DOHH2 (cell line): ENCODE measurements around the gene GIMAP2.

ENCODE experiments used
- H3F3A ChIP-seq: fragments of 200-600 bp; sonication (generic), shearing (Covaris generic); 2 replicates; pipeline ENCODE4 v1.6.0; 2016; ENCODE audit warnings: antibody characterized with exemption, mild to moderate bottlenecking; ENCODE audit not compliant: control insufficient read depth, insufficient read depth
- H3K27ac ChIP-seq: fragments of 200-600 bp; sonication (generic); 2 replicates; pipeline ENCODE4 v1.5.1; 2014; ENCODE audit warnings: low read depth, mild to moderate bottlenecking, low read length, moderate library complexity
- H3K27me3 ChIP-seq: fragments of 200-600 bp; sonication (generic); 2 replicates; pipeline ENCODE4 v1.6.1; 2014; ENCODE audit warnings: mild to moderate bottlenecking, low read length, mixed read lengths; ENCODE audit not compliant: control insufficient read depth
- H3K36me3 ChIP-seq: fragments of 200-600 bp; sonication (generic); 2 replicates; pipeline ENCODE4 v1.6.1; 2014; ENCODE audit warnings: mild to moderate bottlenecking, low read length, moderate library complexity, mixed read lengths; ENCODE audit not compliant: control insufficient read depth
- H3K4me1 ChIP-seq: fragments of 200-600 bp; sonication (generic); 2 replicates; pipeline ENCODE4 v1.6.1; 2014; ENCODE audit warnings: mild to moderate bottlenecking, low read length, mixed read lengths; ENCODE audit not compliant: control insufficient read depth
- H3K4me2 ChIP-seq: fragments of 200-600 bp; sonication (generic); 2 replicates; pipeline ENCODE4 v1.6.0; 2014; ENCODE audit warnings: mild to moderate bottlenecking, low read length, moderate library complexity
- H3K4me3 ChIP-seq: fragments of 200-600 bp; sonication (generic); 2 replicates; pipeline ENCODE4 v1.5.1; 2014; ENCODE audit warnings: mild to moderate bottlenecking, low read length, mixed read lengths
- H3K79me2 ChIP-seq: fragments of 200-600 bp; sonication (generic); 2 replicates; pipeline ENCODE4 v1.6.1; 2014; ENCODE audit warnings: mild to moderate bottlenecking, low read length, mixed read lengths; ENCODE audit not compliant: control insufficient read depth
- H3K9me2 ChIP-seq: fragments of 200-600 bp; sonication (generic); replicated peaks from 2 replicates; pipeline ENCODE4 v1.6.1; 2014; ENCODE audit warnings: mild to moderate bottlenecking, low read length, mixed read lengths; ENCODE audit not compliant: control insufficient read depth
- H3K9me3 ChIP-seq: fragments of 200-600 bp; sonication (generic); 2 replicates; pipeline ENCODE4 v1.6.1; 2014; ENCODE audit warnings: antibody characterized with exemption, low read length, mixed read lengths; ENCODE audit not compliant: control insufficient read depth, insufficient read depth
- H4K20me1 ChIP-seq: fragments of 200-600 bp; sonication (generic); 2 replicates; pipeline ENCODE4 v1.6.0; 2014; ENCODE audit warnings: low read depth, mild to moderate bottlenecking, antibody characterized with exemption, low read length, moderate library complexity; ENCODE audit not compliant: control insufficient read depth, insufficient read depth
- EZH2phosphoT487 ChIP-seq: fragments of 200-600 bp; sonication (generic); IDR thresholded peaks from 2 replicates; pipeline ENCODE4 v1.6.1; 2017; ENCODE audit warnings: borderline replicate concordance, mild to moderate bottlenecking, antibody characterized with exemption, low read length, moderate library complexity, mixed read lengths
- TF ChIP-seq, protein P1 (sequence below): fragments of 200-600 bp; sonication (generic); IDR thresholded peaks from one replicate; pipeline ENCODE4 v1.5.1; 2014; ENCODE audit warnings: antibody characterized with exemption, mild to moderate bottlenecking, low read depth, low read length; ENCODE audit not compliant: poor library complexity, severe bottlenecking

Gene GIMAP2

DNA sequence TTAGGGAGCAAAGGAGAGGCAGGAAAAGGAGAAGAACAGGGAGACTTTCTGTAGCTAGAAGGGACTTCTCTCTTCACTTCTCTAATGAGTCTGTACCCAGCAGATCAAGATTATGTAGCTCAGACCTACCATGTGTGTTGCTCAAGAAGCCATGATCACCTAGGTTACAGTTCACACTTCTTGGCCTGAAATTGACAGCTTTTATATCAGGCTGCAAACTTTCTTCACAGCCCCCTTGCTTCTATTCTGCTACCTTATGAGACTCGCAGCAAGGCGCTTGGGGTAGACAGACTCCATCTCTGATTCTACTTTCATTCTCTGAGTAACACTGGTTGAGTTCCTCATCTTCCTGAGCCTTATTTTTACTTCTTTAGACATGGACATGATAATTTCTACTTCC is 19.6 kb upstream of the GIMAP2 start:
- Histone ChIP-seq H3K27me3 (0 out of 2 replicates have a peak, but pooled peaks cover 2% of the 10 kb centered on the region), H3K79me2 (no peaks in the 10 kb centered on the region), H3K4me1 (0 out of 2 replicates have a peak, but pooled peaks cover 5% of the 10 kb centered on the region), H4K20me1 (no peaks in the 10 kb centered on the region), H3K27ac (no peak overlapping the region), H3K4me3 (no peak overlapping the region), H3K9me3 (peaks cover 1% of the 10 kb centered on the region; the same call in 1 of the 2 replicates), H3K4me2 (no peak overlapping the region), H3F3A (no peaks in the 10 kb centered on the region), H3K36me3 (no peaks in the 10 kb centered on the region), H3K9me2 (no peaks in the 10 kb centered on the region)
- TF ChIP-seq, protein P1, sequence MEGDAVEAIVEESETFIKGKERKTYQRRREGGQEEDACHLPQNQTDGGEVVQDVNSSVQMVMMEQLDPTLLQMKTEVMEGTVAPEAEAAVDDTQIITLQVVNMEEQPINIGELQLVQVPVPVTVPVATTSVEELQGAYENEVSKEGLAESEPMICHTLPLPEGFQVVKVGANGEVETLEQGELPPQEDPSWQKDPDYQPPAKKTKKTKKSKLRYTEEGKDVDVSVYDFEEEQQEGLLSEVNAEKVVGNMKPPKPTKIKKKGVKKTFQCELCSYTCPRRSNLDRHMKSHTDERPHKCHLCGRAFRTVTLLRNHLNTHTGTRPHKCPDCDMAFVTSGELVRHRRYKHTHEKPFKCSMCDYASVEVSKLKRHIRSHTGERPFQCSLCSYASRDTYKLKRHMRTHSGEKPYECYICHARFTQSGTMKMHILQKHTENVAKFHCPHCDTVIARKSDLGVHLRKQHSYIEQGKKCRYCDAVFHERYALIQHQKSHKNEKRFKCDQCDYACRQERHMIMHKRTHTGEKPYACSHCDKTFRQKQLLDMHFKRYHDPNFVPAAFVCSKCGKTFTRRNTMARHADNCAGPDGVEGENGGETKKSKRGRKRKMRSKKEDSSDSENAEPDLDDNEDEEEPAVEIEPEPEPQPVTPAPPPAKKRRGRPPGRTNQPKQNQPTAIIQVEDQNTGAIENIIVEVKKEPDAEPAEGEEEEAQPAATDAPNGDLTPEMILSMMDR = no peak
- no peak for TF ChIP-seq EZH2phosphoT487

DNA sequence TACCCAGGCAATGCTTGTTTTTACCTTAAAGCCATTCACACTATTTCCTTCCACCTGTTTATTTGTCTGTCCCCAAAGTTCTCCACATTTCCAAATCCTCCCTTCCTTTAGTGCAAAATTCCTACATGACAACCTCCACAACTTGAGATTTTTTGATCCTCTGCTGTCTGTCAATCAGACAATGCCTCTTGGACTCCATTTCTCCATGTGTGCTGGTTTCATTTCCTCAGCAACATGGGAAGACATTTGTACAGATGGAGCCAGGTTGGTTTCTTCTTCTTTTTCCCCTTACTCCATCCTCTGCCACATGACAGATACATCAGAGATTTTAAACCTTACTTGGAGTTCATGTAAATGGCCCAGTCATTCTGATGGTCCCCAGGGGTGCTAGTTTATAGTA is 19.1 kb upstream of the GIMAP2 start:
- no peaks in the 10 kb centered on the region for H4K20me1 ChIP-seq
- H3K9me2 ChIP-seq = no peaks in the 10 kb centered on the region
- no peak overlapping the region for H3K4me2 ChIP-seq
- no peaks in the 10 kb centered on the region for H3K79me2 ChIP-seq
- H3K4me3 ChIP-seq = no peak overlapping the region
- H3K4me1 ChIP-seq = 0 out of 2 replicates have a peak, but pooled peaks cover 5% of the 10 kb centered on the region
- TF ChIP-seq EZH2phosphoT487 = no peak
- TF ChIP-seq, protein P1 = no peak
- no peaks in the 10 kb centered on the region for H3F3A ChIP-seq
- peaks cover 3% of the 10 kb centered on the region; the same call in 1 of the 2 replicates for H3K9me3 ChIP-seq
- 0 out of 2 replicates have a peak, but pooled peaks cover 2% of the 10 kb centered on the region for H3K27me3 ChIP-seq
- no peaks in the 10 kb centered on the region for H3K36me3 ChIP-seq
- no peak overlapping the region for H3K27ac ChIP-seq

DNA sequence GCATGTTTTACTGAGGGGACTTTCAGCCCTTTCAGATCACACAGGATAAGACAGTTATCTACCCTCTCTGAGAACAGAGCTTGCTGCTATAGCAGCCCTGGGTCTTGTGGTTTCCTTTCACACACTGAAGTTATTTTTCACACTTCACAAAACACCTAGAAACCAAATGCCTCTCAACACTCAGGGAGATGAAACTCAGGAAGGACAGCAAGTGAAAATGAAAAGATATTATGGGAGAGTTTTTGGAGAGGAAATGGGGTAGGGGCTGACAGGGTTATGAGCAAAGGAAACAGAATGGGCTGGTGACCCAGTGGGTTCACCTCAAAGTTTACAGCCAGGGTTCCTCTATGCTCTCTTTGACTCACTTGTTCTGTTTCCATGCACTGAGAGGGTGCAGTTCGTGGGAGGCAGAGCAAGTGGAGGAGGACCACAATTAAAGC is 17.0 kb upstream of the GIMAP2 start:
- Histone ChIP-seq H3K9me2 (no peaks in the 10 kb centered on the region), H3K4me2 (no peak overlapping the region), H3K36me3 (no peaks in the 10 kb centered on the region), H3K4me1 (0 out of 2 replicates have a peak, but pooled peaks cover 5% of the 10 kb centered on the region), H3F3A (no peaks in the 10 kb centered on the region), H4K20me1 (no peaks in the 10 kb centered on the region), H3K79me2 (no peaks in the 10 kb centered on the region), H3K27ac (no peak overlapping the region), H3K4me3 (no peak overlapping the region), H3K9me3 (peaks cover 3% of the 10 kb centered on the region; the same call in 1 of the 2 replicates), H3K27me3 (0 out of 2 replicates have a peak, but pooled peaks cover 2% of the 10 kb centered on the region)
- TF ChIP-seq, protein P1 = no peak
- TF ChIP-seq EZH2phosphoT487 = no peak
